Gastrocnemius medialis (tissue), 4 donors: ENCODE measurements around the gene LRFN2. TPM values are rescaled to one million over a fixed set of nuclear protein-coding genes. Genes with fewer than 3 reads are reported as not detected.

Experiments
- ATAC-seq, 2 donors: fragments of 150-250 bp; one replicate each; pipeline ENCODE4 v1.9.1; 2016
- DNase-seq, 2 donors: peaks; one replicate each; pipeline ENCODE4 v3.0.0-alpha.2; 2019
- H3K27ac ChIP-seq, 4 donors: fragments of 200-600 bp; sonication (generic); 1 replicate in 1 of 4; 2 replicates in 3 of 4; pipeline ENCODE4 v1.5.1; 2016 to 2018; ENCODE audit warnings: mild to moderate bottlenecking in 2 of 4, moderate library complexity in 1 of 4
- H3K27me3 ChIP-seq, 3 donors: fragments of 200-600 bp; sonication (generic) in 2 of 3; 1 replicate in 1 of 3; 2 replicates in 2 of 3; pipeline versions ENCODE4 v1.5.1 to v1.6.0; 2016 to 2019; ENCODE audit warnings: mild to moderate bottlenecking in 1 of 3, moderate library complexity in 1 of 3
- H3K36me3 ChIP-seq, 2 donors: fragments of 200-600 bp; sonication (generic) in 1 of 2; one replicate each; pipeline ENCODE4 v1.5.1; 2017 to 2018
- H3K4me1 ChIP-seq, 2 donors: fragments of 200-600 bp; sonication (generic) in 1 of 2; one replicate each; pipeline ENCODE4 v1.5.1; 2016 to 2017; ENCODE audit warnings: mild to moderate bottlenecking in 2 of 2
- H3K4me3 ChIP-seq, 4 donors: fragments of 200-600 bp; sonication (generic) in 3 of 4; 1 replicate in 1 of 4; 2 replicates in 3 of 4; pipeline ENCODE4 v1.5.1; 2016 to 2019; ENCODE audit warnings: mild to moderate bottlenecking in 2 of 4
- H3K9me3 ChIP-seq, 3 donors: fragments of 200-600 bp; sonication (generic) in 2 of 3; 1 replicate in 1 of 3; 2 replicates in 2 of 3; pipeline ENCODE4 v1.5.1; 2016 to 2019
- CTCF ChIP-seq, 5 experiments: fragments of 450-650 bp in 3 of 5; fragments of 200-600 bp in 2 of 5; sonication (generic) in 2 of 5; IDR thresholded peaks in 4 of 5; conservative IDR thresholded peaks in 1 of 5; 1 replicate in 4 of 5; 2 replicates in 1 of 5; pipeline ENCODE4 v1.5.1; 2016 to 2019; ENCODE audit warnings: antibody characterized with exemption in 5 of 5, mild to moderate bottlenecking in 3 of 5, moderate library complexity in 3 of 5
- POLR2A ChIP-seq, 2 donors: fragments of 450-650 bp; IDR thresholded peaks; one replicate each; pipeline ENCODE4 v1.6.1; 2017; ENCODE audit warnings: antibody characterized with exemption in 2 of 2, mild to moderate bottlenecking in 2 of 2, moderate library complexity in 2 of 2
- in situ Hi-C, 4 donors: fragments of 200-750 bp; cut with MboI; loops; one replicate each; pipeline versions ENCODE4 v1.15.0 to v1.8.0; 2017; ENCODE audit warnings: low sequenced_read_pairs in 4 of 4
- intact Hi-C: fragments of 100-400 bp; cut with DNase I; formaldehyde crosslinking; loops from one replicate; pipeline ENCODE4 v1.15.1; 2023; ENCODE audit warnings: low total_unique reads
- total RNA-seq, 4 donors: library from RNA; depleted of rRNA; stranded (reverse); fragments of >200 nt; gene quantifications; one replicate each; pipeline versions ENCODE4 v1.1.0 to v1.2.3, GENCODE V29; 2016

The LRFN2 gene
- total RNA-seq, 4 donors from 2014 or later, result not detected

GRCh38 chr6:40371621-40372020 is 215.5 kb downstream of the LRFN2 start:
- Histone ChIP-seq H3K4me1 (peaks cover 4 to 11% of the 10 kb centered on the region in 2 donors), H3K9me3 (no peaks in the 10 kb centered on the region), H3K27ac (no peak overlapping the region), H3K36me3 (no peaks in the 10 kb centered on the region), H3K4me3 (no peak overlapping the region), H3K27me3 (no peaks in the 10 kb centered on the region)
- intact Hi-C loops, result no loop called here
- TF ChIP-seq POLR2A (IDR thresholded peaks at IDR 0.05) (no peak), CTCF (IDR thresholded peaks at IDR 0.05 in 4 of 5, conservative IDR thresholded peaks at IDR 0.05 in 1 of 5) (no peak)
- no peak for DNase-seq
- no peak for ATAC-seq
- in situ Hi-C loops, result no loop called here

GRCh38 chr6:40371095-40371494 is 216.1 kb downstream of the LRFN2 start:
- intact Hi-C loops (no loop called here), in situ Hi-C loops (no loop called here)
- Histone ChIP-seq H3K4me1 (peaks cover 0 to 6% of the 10 kb centered on the region in 2 donors), H3K4me3 (no peak overlapping the region), H3K9me3 (no peaks in the 10 kb centered on the region), H3K36me3 (no peaks in the 10 kb centered on the region), H3K27me3 (no peaks in the 10 kb centered on the region), H3K27ac (no peak overlapping the region)
- TF ChIP-seq POLR2A (IDR thresholded peaks at IDR 0.05), result no peak
- no peak for TF ChIP-seq CTCF (IDR thresholded peaks at IDR 0.05 in 4 of 5, conservative IDR thresholded peaks at IDR 0.05 in 1 of 5)
- DNase-seq (no peak), ATAC-seq (no peak)

GRCh38 chr6:40369891-40370290 is 217.3 kb downstream of the LRFN2 start:
- no peaks in the 10 kb centered on the region for H3K9me3 ChIP-seq
- H3K27ac ChIP-seq, result no peak overlapping the region
- DNase-seq (no peak), ATAC-seq (no peak)
- no peak for TF ChIP-seq CTCF (IDR thresholded peaks at IDR 0.05 in 4 of 5, conservative IDR thresholded peaks at IDR 0.05 in 1 of 5)
- no peak for TF ChIP-seq POLR2A (IDR thresholded peaks at IDR 0.05)
- H3K4me3 ChIP-seq, result no peak overlapping the region
- H3K36me3 ChIP-seq, result no peaks in the 10 kb centered on the region
- in situ Hi-C loops, result no loop called here
- no peaks in the 10 kb centered on the region for H3K27me3 ChIP-seq
- intact Hi-C loops, result no loop called here
- no peaks in the 10 kb centered on the region for H3K4me1 ChIP-seq

- TF ChIP-seq POLR2A (IDR thresholded peaks at IDR 0.05) (no peak), CTCF (IDR thresholded peaks at IDR 0.05 in 4 of 5, conservative IDR thresholded peaks at IDR 0.05 in 1 of 5) (no peak)
- H3K27ac ChIP-seq, result no peak overlapping the region
- no peaks in the 10 kb centered on the region for H3K4me1 ChIP-seq
- H3K36me3 ChIP-seq, result no peaks in the 10 kb centered on the region
- no peak for ATAC-seq
- in situ Hi-C loops (no loop called here), intact Hi-C loops (no loop called here)
- no peaks in the 10 kb centered on the region for H3K27me3 ChIP-seq
- no peaks in the 10 kb centered on the region for H3K9me3 ChIP-seq
- no peak for DNase-seq
- no peak overlapping the region for H3K4me3 ChIP-seq
Measured at GRCh38 chr6:40369042-40369441, 218.1 kb downstream of the LRFN2 start.

GRCh38 chr6:40362859-40363258 is 224.3 kb downstream of the LRFN2 start:
- DNase-seq, result no peak

More at GRCh38 chr6:40362859-40363258, 224.3 kb downstream of the LRFN2 start:
- Histone ChIP-seq H3K27me3 (no peaks in the 10 kb centered on the region), H3K27ac (no peak overlapping the region), H3K36me3 (no peaks in the 10 kb centered on the region), H3K4me3 (no peak overlapping the region), H3K9me3 (no peaks in the 10 kb centered on the region), H3K4me1 (no peaks in the 10 kb centered on the region)
- intact Hi-C loops, result no loop called here
- ATAC-seq, result no peak
- in situ Hi-C loops, result no loop called here
- TF ChIP-seq CTCF (IDR thresholded peaks at IDR 0.05 in 4 of 5, conservative IDR thresholded peaks at IDR 0.05 in 1 of 5) (no peak), POLR2A (IDR thresholded peaks at IDR 0.05) (no peak)
